Measurements from ENCODE around the gene SLC30A3.

Gene SLC30A3

DNA sequence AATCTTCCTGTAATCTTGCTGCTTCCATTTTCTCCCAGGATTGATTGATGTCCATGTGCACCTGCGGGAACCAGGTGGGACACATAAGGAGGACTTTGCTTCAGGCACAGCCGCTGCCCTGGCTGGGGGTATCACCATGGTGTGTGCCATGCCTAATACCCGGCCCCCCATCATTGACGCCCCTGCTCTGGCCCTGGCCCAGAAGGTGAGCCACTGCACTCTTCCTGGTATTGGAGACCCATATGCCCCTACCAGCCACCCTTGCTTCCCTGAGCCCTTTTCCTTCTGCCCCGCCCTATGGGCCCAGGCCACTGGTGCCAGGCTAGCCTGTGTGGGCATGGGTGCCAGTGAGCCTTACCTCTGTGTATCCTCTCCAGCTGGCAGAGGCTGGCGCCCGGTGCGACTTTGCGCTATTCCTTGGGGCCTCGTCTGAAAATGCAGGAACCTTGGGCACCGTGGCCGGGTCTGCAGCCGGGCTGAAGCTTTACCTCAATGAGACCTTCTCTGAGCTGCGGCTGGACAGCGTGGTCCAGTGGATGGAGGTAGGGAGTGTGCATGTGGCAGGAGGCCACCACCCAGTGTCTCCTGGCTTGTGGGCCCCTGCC lies 25.4 kb downstream of the SLC30A3 start:
- H3K4me3 ChIP-seq (ENCODE audit: low read depth, low read length) = no peak overlapping the region
- TF ChIP-seq, protein P1, sequence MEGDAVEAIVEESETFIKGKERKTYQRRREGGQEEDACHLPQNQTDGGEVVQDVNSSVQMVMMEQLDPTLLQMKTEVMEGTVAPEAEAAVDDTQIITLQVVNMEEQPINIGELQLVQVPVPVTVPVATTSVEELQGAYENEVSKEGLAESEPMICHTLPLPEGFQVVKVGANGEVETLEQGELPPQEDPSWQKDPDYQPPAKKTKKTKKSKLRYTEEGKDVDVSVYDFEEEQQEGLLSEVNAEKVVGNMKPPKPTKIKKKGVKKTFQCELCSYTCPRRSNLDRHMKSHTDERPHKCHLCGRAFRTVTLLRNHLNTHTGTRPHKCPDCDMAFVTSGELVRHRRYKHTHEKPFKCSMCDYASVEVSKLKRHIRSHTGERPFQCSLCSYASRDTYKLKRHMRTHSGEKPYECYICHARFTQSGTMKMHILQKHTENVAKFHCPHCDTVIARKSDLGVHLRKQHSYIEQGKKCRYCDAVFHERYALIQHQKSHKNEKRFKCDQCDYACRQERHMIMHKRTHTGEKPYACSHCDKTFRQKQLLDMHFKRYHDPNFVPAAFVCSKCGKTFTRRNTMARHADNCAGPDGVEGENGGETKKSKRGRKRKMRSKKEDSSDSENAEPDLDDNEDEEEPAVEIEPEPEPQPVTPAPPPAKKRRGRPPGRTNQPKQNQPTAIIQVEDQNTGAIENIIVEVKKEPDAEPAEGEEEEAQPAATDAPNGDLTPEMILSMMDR (IDR thresholded peaks at IDR 0.05; ENCODE audit: low read depth, low read length, missing control alignments) = no peak
- no peak for DNase-seq (ENCODE audit: low read depth)
- in situ Hi-C loops (cut with HindIII; ENCODE audit: low sequenced_read_pairs) = no loop called here

DNA sequence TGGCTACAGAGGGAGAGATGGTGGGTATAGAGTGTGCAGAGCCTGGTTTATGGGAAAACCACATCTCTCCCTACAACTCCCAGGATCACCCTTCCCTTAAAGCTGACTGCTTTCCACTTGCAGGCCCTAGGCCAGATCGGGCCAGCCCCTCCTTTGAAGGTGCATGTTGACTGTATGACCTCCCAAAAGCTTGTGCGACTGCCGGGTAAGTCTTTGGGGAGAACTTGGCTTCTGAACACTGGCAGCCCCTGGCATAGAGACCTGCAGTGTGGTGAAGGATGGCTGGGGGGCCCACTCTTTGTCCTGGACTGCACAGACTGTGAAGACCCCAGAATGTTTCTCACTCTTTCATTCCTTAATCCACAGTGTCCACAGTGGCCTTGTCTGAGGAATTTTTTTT lies 26.2 kb downstream of the SLC30A3 start:
- no peak for DNase-seq (ENCODE audit: low read depth)
- H3K4me3 ChIP-seq (ENCODE audit: low read depth, low read length) = no peak overlapping the region
- in situ Hi-C loops (cut with HindIII; ENCODE audit: low sequenced_read_pairs) = no loop called here
- TF ChIP-seq, protein P1 (IDR thresholded peaks at IDR 0.05; ENCODE audit: low read depth, low read length, missing control alignments) = no peak

DNA sequence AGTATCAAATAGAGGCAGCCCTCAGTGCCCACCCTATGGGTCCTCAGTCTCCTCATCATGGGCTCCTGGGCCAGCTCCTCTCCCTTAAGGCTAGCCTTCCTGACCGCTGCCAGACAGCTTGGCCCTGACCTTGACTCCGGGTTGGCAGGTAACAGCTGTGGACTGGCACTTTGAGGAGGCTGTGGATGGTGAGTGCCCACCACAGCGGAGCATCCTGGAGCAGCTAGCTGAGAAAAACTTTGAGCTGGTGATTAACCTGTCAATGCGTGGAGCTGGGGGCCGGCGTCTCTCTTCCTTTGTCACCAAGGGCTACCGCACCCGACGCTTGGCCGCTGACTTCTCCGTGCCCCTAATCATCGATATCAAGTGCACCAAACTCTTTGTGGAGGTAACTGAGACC lies 26.7 kb downstream of the SLC30A3 start:
- TF ChIP-seq, protein P1 (IDR thresholded peaks at IDR 0.05; ENCODE audit: low read depth, low read length, missing control alignments) = no peak
- no peak for DNase-seq (ENCODE audit: low read depth)
- no peak overlapping the region for H3K4me3 ChIP-seq (ENCODE audit: low read depth, low read length)
- in situ Hi-C loops (cut with HindIII; ENCODE audit: low sequenced_read_pairs) = no loop called here

DNA sequence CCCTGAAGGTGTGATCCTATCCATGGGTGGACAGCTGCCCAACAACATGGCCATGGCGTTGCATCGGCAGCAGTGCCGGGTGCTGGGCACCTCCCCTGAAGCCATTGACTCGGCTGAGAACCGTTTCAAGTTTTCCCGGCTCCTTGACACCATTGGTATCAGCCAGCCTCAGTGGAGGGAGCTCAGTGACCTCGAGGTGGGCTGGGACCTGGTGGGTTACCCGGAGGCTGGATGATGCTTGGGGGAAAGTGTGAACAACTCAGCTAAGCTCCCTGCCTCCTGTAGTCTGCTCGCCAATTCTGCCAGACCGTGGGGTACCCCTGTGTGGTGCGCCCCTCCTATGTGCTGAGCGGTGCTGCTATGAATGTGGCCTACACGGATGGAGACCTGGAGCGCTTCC lies 29.5 kb downstream of the SLC30A3 start:
- TF ChIP-seq, protein P1 (IDR thresholded peaks at IDR 0.05; ENCODE audit: low read depth, low read length, missing control alignments) = no peak
- no peak overlapping the region for H3K4me3 ChIP-seq (ENCODE audit: low read depth, low read length)
- in situ Hi-C loops (cut with HindIII; ENCODE audit: low sequenced_read_pairs) = no loop called here
- no peak for DNase-seq (ENCODE audit: low read depth)

DNA sequence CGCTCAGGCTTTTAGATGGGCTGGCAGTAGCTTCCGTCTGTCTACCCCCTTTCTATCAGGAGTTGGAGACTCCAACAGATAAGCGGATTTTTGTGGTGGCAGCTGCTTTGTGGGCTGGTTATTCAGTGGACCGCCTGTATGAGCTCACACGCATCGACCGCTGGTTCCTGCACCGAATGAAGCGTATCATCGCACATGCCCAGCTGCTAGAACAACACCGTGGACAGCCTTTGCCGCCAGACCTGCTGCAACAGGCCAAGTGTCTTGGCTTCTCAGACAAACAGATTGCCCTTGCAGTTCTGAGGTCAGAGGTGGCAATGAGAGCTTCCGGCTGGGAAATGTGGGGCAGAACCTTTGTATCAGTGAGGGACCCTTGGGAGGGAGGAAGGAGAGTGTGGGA lies 30.9 kb downstream of the SLC30A3 start:
- TF ChIP-seq, protein P1 (IDR thresholded peaks at IDR 0.05; ENCODE audit: low read depth, low read length, missing control alignments) = no peak
- DNase-seq (ENCODE audit: low read depth) = no peak
- no peak overlapping the region for H3K4me3 ChIP-seq (ENCODE audit: low read depth, low read length)
- in situ Hi-C loops (cut with HindIII; ENCODE audit: low sequenced_read_pairs) = no loop called here

DNA sequence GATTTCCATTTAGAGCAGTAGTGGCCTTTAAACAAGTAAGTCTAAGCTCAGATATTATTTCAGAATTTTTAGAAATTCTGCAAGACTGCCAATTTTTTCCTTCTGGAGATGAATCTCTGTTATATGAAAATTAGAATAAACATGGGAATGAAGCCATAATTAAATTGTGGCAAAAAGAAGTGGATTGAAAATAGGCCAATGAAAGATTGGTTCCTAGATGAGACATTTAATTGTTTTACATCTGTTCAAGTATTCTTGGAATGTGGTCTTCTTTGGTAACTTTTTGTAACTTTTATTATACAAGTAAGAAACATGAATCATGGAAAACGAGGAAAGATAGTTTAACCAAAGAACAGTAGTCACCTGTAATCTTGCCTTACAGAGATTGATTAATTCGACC lies 35.3 kb downstream of the SLC30A3 start:
- in situ Hi-C loops (cut with HindIII; ENCODE audit: low sequenced_read_pairs) = no loop called here
- no peak for DNase-seq (ENCODE audit: low read depth)
- no peak overlapping the region for H3K4me3 ChIP-seq (ENCODE audit: low read depth, low read length)
- TF ChIP-seq, protein P1 (IDR thresholded peaks at IDR 0.05; ENCODE audit: low read depth, low read length, missing control alignments) = no peak
